ENCODE data around the gene TJP2.

Gene TJP2

GRCh38 chr9:69193685-69194032, 19.6 kb downstream of the TJP2 start:
- no peak for DNase-seq

DNA sequence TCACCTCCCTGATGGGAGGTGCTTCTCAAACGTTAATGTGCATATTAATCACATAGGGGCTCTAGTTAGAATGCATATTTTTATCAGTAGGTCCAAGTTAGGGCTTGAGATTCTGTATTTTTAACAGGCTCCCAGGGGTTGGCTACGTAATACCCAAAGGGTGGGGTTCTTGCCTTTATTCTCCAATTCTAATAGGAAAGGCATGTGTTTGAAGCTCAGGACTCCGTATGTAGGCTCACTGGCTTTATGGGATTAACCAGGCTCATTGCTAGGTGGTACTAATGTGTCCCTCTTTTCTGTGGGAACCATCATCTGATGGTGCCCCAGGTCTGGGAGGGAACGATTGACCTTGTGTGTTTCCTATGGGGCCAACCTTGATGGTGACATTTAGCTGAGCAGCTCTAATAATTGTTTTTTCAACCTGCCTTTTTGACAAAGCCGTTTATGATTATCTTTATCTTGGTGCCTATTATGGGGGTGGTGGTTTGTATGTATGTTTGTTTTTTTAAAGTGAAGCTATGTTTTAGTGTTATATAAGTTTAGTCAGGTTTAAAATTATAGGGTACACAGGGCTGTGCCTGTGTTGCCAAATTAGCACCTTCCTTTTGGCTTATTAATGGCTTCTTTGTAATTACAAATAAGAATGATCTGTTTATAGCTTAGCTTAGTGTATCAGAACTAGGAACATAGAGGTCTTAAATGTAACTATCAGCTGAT, 20.8 kb downstream of the TJP2 start:
- DNase-seq, result no peak

- no peak for DNase-seq
These were observed 21.6 kb downstream of the TJP2 start for GRCh38 chr9:69195668-69196067.

DNA sequence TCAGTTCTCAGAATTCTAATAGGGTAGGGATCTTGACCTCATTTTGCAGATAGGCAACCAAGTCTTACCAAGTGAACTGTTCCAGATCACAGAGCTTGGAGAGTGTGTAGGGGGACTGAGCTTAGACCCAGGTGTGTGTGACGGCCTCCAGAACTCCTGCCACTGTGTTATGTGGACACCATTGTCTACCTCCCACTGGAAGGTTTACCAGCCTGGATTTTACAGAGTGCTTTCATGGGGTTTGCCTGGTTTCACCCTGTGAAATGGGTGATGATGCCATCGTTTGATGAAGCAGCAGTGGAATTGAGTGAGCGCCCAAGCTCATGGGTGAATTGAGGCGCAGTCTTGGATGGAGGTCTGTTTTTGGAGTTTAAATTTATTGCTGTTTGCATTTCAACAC, 23.6 kb downstream of the TJP2 start:
- DNase-seq, result no peak

DNA sequence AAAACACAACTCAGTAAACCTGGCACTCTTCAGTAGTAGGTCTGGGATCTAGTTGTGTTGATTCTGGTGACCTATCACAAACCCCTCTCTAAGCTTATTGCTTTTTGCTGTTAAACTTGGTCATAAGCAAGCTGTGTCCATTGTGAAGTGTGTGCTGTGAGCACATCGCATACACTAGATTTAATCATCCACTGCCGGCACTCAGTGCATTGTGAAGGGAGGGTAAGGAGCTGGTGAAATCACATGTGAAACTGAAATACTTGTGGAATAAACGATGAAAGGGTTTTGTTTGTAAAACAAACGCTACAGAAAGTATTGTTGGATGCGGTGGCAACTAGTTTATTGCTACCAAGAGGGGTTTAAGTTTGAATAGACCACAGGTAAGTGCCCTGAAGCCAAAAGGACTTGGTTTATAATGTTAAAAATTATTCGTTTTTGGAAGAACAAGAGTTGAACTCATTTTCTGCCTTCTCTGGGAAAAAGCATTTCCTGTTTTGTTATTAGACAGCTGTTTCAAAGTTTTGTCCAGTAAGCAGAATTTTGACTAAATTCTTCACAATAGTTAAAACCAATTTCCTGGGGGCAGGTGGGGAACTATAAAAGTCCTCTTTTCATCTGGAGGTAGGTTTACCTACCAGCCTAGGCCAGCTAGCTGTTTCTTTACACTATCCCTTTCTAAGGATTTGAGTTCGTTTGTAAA, 24.6 kb downstream of the TJP2 start:
- DNase-seq, result no peak

DNA sequence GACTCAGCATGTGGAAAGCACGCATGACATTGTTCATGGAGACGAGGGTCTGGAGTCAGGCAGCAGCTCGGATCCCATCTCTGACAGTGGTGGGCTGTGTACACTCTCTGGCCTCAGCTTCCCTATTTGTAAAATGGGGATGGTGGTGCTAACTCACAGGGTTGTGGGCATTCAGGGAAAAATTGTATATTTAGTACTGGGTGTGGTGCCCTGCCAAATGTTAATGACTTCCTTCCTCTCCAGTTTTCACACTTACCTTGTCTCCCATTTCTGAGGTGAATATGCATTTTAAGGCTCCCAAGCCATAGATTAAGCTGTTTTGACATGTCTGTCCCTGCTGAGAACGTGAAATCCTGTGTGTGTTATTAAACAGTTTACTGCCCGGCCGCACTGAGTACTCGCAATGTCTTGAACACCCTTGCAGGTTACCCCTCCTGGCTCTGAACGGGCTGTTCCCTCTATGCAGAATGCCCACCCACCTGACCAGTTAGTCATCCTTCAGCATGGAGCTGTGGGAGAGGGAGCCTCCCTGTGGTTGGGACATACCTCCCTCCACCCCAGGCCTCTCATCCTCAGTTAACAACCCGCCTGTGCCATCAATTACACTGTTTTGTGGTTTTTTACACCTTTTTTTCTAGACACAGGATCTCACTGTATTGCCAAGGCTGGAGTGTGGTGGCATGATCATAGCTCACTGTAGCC, 25.8 kb downstream of the TJP2 start:
- no peak for DNase-seq

- DNase-seq, result no peak
These were observed 28.5 kb downstream of the TJP2 start for GRCh38 chr9:69202556-69202955.

DNA sequence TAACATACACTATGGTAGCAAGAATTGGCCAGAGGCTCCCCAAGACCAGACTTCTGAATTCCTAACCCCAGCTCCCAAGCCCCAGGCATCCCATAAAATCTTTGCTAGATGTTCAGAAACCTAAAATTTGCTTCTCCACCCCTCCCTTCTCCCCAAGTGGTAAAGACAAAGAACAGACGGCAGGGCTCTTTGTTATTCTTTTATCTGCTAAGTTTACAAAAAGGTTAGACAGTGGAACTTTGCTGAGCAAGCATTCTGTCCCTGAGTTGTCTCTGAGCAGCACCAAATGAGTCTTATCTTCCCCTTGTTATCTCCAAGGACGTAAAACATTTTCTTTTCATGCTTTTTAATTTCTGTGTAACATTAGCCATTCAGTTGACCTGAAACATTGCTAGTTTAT, 30.2 kb downstream of the TJP2 start:
- no peak for DNase-seq

DNA sequence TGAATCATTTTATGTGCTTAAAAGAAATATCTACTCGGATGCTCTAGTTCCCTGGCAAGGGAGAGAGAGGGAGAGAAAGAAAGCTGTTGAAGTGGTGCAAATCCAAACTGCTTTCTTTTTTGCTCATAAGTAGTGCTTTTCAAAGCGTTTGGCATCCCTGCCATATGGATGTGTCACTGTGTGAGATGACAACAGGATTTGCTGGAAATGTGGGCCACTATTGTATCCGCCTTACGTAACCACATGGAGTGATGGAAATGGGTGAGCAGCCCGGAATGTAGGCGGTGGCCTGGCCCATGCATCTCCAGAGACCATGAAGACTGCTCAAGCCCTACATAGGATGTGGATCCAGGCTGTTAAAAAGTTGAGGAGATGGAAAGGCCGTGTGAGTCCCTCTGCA, 30.8 kb downstream of the TJP2 start:
- no peak for DNase-seq

- no peak for DNase-seq
These were observed 32.0 kb downstream of the TJP2 start for GRCh38 chr9:69206047-69206446.

DNA sequence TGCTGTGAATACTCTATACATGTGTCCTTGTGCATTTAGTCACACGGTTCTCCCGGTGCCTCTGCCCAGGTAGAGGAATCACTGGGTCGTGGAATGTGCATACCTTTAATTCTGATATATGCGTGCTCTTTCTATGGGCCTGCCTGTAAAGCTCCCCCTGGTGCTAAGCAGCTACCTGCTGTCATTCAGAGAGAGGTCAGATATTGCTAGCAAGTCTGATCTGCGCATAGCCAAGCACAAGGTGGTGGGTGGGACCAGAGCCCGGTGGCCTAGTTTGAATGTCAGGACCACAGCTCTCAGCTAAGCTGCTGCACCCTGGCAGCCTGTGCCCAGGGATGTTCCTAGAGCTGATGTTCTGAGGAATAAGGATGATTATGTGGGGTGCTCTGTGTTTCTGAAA, 33.4 kb downstream of the TJP2 start:
- DNase-seq, result no peak

GRCh38 chr9:69211424-69212036, 37.5 kb downstream of the TJP2 start:
- DNase-seq, result no peak

DNA sequence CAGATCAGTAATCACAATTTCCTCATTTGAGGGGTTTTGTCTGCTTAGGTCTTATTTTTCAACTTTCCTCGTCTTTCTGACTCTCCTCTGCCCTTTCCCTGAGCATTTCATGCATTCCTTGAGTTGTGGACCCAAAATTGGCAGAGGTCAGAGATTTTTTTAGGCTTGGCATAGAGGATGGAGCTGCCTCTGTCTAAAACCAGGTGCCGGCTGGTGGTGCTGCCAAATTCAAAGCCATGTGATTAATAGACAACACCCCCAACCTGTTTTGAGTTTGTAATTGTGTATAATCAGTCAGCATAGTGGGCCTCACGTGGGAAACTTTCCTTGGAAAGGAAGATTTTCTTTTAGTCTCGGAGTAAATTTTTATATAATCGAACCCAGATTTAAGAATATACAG, 39.6 kb downstream of the TJP2 start:
- DNase-seq, result no peak

DNA sequence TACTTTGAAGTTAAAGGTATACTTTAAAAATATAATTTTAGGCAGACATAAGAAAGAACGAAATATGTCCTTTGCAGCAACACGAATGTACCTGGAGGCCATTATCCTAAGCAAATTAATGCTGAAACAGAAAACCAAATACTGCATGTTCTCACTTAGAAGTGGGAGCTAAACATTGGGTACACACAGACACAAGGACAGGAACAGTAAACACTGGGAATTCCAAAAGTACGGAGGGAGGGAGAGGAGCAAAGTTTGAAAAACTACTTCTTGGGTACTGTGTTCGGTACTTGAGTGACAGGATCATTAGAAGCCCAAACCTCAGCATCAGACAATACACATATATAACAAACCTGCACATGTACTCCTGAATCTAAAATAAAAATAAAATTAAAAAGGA, 40.9 kb downstream of the TJP2 start:
- DNase-seq, result no peak

DNA sequence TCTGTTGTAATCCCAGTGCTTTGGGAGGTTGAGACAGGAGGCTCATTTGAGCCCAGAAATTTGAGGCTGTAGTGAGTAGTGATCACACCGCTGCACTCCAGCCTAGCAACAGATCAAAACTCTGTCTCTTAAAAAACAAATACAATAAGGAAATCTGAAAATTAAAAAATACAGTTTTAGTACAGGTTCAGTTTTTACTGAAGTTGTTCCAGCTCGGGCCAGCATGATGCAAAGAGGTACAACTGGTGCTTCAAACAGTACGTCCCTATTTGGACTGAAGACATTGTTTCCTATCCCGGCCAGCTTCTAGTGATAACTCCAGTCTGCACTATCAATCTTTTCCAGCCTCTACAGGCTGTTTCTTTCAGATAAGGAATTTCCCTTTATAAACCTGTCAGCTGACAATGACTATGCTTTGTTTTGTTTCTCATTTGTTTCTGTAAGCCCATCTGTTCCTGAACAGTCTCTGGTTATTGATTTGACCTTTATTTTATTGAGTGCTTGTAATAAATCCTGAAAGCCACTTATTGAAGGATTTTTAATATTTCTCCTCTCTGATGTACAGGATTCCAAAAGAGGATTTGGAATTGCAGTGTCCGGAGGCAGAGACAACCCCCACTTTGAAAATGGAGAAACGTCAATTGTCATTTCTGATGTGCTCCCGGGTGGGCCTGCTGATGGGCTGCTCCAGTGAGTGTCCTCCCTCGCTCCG, 41.9 kb downstream of the TJP2 start:
- DNase-seq, result no peak

DNA sequence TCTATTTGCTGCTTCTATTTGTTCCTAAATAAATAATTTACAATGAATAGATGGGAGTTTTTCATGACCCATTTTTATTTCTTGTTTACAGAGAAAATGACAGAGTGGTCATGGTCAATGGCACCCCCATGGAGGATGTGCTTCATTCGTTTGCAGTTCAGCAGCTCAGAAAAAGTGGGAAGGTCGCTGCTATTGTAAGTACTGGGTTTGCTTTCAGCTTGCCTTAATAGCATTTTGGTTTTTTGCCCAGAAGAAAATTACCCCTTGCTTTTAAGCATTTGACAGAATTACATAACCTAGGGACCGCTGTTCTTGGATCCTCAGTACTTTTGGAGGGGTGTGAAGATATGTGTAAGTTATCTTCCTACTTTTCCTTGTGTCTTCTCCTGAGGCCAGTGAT, 44.1 kb downstream of the TJP2 start:
- no peak for DNase-seq

DNA sequence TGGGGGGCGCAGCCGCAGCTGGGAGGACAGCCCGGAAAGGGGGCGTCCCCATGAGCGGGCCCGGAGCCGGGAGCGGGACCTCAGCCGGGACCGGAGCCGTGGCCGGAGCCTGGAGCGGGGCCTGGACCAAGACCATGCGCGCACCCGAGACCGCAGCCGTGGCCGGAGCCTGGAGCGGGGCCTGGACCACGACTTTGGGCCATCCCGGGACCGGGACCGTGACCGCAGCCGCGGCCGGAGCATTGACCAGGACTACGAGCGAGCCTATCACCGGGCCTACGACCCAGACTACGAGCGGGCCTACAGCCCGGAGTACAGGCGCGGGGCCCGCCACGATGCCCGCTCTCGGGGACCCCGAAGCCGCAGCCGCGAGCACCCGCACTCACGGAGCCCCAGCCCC, 47.0 kb downstream of the TJP2 start:
- no peak for DNase-seq

DNA sequence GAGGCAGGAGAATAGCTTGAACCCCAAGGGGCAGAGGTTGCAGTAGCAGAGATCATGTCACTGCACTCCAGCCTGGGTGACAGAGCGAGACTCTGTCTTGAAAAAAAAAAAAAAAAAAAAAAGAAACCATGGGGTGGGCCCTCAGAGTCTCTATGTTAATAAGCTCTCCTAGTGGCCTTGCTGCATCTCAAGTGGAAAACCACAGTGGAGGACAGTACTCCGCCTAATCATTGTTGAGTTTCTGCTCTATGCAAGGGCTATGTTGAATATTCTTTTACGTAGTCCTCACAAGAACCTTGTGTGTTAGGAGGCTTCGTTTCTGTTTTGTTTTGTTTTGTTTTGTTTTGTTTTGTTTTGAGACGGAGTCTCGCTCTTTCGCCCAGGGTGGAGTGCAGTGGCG, 48.9 kb downstream of the TJP2 start:
- no peak for DNase-seq

- DNase-seq, result no peak
These were observed 49.5 kb downstream of the TJP2 start for GRCh38 chr9:69223605-69224004.

GRCh38 chr9:69229367-69229766, 55.3 kb downstream of the TJP2 start:
- DNase-seq, result no peak

GRCh38 chr9:69232135-69232534, 58.1 kb downstream of the TJP2 start:
- DNase-seq, result no peak

DNA sequence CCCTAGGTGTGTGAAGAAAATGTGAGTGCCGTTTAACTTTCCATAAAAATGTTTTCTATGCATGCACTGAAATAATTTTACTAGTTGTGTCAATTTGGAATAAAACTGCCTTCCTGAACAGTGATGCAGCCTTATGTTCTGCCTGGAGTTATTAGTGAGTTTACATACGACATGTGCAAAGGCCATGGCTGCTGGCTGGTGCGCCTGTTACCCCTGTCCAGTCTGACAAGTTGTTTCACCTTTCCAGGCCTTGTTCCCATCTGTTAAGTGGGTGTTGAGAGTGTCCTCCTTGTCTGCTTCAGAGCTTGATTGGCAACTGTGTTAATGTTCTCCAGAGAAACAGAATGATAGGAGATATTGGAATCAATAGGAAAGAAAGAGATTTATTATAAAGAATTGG, 60.6 kb downstream of the TJP2 start:
- DNase-seq, result no peak

GRCh38 chr9:69236188-69236587, 62.1 kb downstream of the TJP2 start:
- DNase-seq, result no peak
